Right lobe of liver (tissue), 4 donors: Measurements from ENCODE around the gene ZIC5.

Source experiments
- POLR2A ChIP-seq: fragments of 450-650 bp; IDR thresholded peaks from one replicate; pipeline ENCODE4 v1.6.1; 2017; ENCODE audit warnings: antibody characterized with exemption, mild to moderate bottlenecking
- TF ChIP-seq, protein P1 (sequence below), 4 donors: fragments of 200-600 bp in 3 of 4; fragments of 450-650 bp in 1 of 4; IDR thresholded peaks; one replicate each; pipeline versions ENCODE4 v1.5.1 to v1.8.0; 2016 to 2022; ENCODE audit warnings: antibody characterized with exemption in 4 of 4, mild to moderate bottlenecking in 2 of 4
- donor health status: DM: no; HTN: no; CAD: no.
- donor health status: DM: no; HTN: no; CAD: no.
- donor health status: DM: no; HTN: yes; CAD: no.

DNA sequence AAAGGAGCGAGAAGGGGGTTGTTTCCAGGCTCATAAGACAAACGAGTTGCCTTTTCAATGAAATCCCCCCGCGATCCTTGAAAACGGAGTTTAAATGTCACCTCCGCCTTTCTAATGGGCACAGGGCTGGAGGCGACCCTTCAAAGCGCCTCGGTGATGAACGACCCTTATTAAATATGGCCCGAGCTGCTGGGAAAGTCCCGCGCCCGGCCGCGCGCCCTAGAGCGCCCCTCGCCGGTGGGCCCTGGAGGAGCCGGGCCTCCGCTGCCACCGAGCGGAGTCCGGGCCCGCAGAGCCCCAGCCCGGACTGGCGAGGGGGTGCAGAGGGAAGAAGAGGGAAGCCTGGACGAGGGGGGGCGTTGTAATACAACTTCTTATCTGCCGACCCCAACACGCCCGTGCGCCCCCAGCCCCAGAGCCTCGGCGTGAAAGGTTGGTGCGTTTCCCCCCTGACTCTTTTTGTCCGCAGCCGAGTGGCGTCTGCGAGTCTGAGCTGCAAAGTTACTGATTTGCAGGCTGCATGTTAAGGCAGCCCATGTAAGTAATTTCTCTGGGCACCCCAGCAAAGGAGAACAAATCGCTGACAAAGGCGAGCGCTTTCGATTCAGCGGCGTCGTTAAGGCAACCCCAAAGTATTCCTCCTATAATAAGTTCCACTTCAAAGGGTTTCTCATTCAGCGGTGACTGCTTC lies 11.9 kb downstream of the ZIC5 start:
- TF ChIP-seq, protein P1, sequence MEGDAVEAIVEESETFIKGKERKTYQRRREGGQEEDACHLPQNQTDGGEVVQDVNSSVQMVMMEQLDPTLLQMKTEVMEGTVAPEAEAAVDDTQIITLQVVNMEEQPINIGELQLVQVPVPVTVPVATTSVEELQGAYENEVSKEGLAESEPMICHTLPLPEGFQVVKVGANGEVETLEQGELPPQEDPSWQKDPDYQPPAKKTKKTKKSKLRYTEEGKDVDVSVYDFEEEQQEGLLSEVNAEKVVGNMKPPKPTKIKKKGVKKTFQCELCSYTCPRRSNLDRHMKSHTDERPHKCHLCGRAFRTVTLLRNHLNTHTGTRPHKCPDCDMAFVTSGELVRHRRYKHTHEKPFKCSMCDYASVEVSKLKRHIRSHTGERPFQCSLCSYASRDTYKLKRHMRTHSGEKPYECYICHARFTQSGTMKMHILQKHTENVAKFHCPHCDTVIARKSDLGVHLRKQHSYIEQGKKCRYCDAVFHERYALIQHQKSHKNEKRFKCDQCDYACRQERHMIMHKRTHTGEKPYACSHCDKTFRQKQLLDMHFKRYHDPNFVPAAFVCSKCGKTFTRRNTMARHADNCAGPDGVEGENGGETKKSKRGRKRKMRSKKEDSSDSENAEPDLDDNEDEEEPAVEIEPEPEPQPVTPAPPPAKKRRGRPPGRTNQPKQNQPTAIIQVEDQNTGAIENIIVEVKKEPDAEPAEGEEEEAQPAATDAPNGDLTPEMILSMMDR (IDR thresholded peaks at IDR 0.05) = no peak
- no peak for TF ChIP-seq POLR2A
